Neural progenitor cell (in vitro differentiated cells): ENCODE results near the gene R3HDM1.

ENCODE experiments used
- CTCF ChIP-seq: fragments of 200-600 bp; sonication (generic); IDR thresholded peaks from 2 replicates; pipeline ENCODE4 v1.5.1; 2017; ENCODE audit warnings: antibody characterized with exemption, mild to moderate bottlenecking
- EZH2 ChIP-seq: fragments of 200-600 bp; sonication (generic); IDR thresholded peaks from 2 replicates; pipeline ENCODE4 v1.6.1; 2017; ENCODE audit warnings: antibody characterized with exemption, mild to moderate bottlenecking, moderate library complexity
- EZH2phosphoT487 ChIP-seq: fragments of 200-600 bp; sonication (generic); IDR thresholded peaks from 2 replicates; pipeline ENCODE4 v1.6.1; 2017; ENCODE audit warnings: antibody characterized with exemption

GRCh38 chr2:135510577-135510976, 20.7 kb upstream of the R3HDM1 start:
- no peak for TF ChIP-seq CTCF
- TF ChIP-seq EZH2, result no peak
- TF ChIP-seq EZH2phosphoT487, result no peak
